H9 (cell line): ENCODE data around the gene KLK1. TPM values are rescaled to one million over a fixed set of nuclear protein-coding genes. Genes with fewer than 3 reads are reported as not detected.

Experiments
- DNase-seq: peaks from one replicate; pipeline ENCODE4 v3.0.0-alpha.2; 2017
- H2AFZ ChIP-seq: one replicate; pipeline ENCODE4 v1.6.1; 2013; ENCODE audit warnings: mild to moderate bottlenecking, low read length, control low read depth, moderate library complexity
- H2AK5ac ChIP-seq: 2 replicates; pipeline ENCODE4 v1.6.1; 2013; ENCODE audit warnings: low read length, control low read depth, mixed read lengths; ENCODE audit not compliant: insufficient read length
- H2BK120ac ChIP-seq: one replicate; pipeline ENCODE4 v1.6.1; 2013; ENCODE audit warnings: low read depth, mild to moderate bottlenecking, low read length, control low read depth, inconsistent platforms; ENCODE audit not compliant: poor library complexity, severe bottlenecking
- H2BK12ac ChIP-seq: 2 replicates; pipeline ENCODE4 v1.6.1; 2013; ENCODE audit warnings: low read length, control low read depth, mixed read lengths, low read depth; ENCODE audit not compliant: insufficient read length
- H2BK15ac ChIP-seq: 2 replicates; pipeline ENCODE4 v1.6.1; 2013; ENCODE audit warnings: low read depth, low read length, control low read depth
- H2BK20ac ChIP-seq: one replicate; pipeline ENCODE4 v1.6.1; 2013; ENCODE audit warnings: low read depth, mild to moderate bottlenecking, low read length, control low read depth, inconsistent platforms; ENCODE audit not compliant: poor library complexity, severe bottlenecking
- H2BK5ac ChIP-seq: 2 replicates; pipeline ENCODE4 v1.6.1; 2013; ENCODE audit warnings: low read length, control low read depth, mixed read lengths; ENCODE audit not compliant: insufficient read length
- H3K14ac ChIP-seq: 2 replicates; pipeline ENCODE4 v1.6.1; 2013; ENCODE audit warnings: low read length, control low read depth; ENCODE audit not compliant: insufficient read depth
- H3K18ac ChIP-seq: 2 replicates; pipeline ENCODE4 v1.6.1; 2013; ENCODE audit warnings: low read depth, mild to moderate bottlenecking, mixed read lengths, low read length, control low read depth; ENCODE audit not compliant: insufficient read length
- H3K23ac ChIP-seq: 2 replicates; pipeline ENCODE4 v1.6.1; 2013; ENCODE audit warnings: low read length, control low read depth, mixed read lengths, low read depth; ENCODE audit not compliant: insufficient read length
- H3K23me2 ChIP-seq: 2 replicates; pipeline ENCODE4 v1.6.1; 2013; ENCODE audit warnings: low read depth, mild to moderate bottlenecking, mixed read lengths, low read length, control low read depth; ENCODE audit not compliant: insufficient read length, poor library complexity, severe bottlenecking
- H3K27ac ChIP-seq: 2 replicates; pipeline ENCODE4 v1.5.1; 2013; ENCODE audit warnings: low read length, control low read depth, mixed read lengths, low read depth; ENCODE audit not compliant: insufficient read length
- H3K27me3 ChIP-seq: 2 replicates; pipeline ENCODE4 v1.6.1; 2013; ENCODE audit warnings: low read length, control low read depth, inconsistent platforms; ENCODE audit not compliant: insufficient read depth
- H3K4ac ChIP-seq: 2 replicates; pipeline ENCODE4 v1.6.1; 2013; ENCODE audit warnings: low read depth, mild to moderate bottlenecking, control low read depth, inconsistent platforms, low read length, moderate library complexity
- H3K4me1 ChIP-seq: 2 replicates; pipeline ENCODE4 v1.6.1; 2013; ENCODE audit warnings: low read length, control low read depth, inconsistent platforms; ENCODE audit not compliant: insufficient read depth
- H3K4me2 ChIP-seq: 2 replicates; pipeline ENCODE4 v1.6.1; 2013; ENCODE audit warnings: low read length, control low read depth, mixed read lengths; ENCODE audit not compliant: insufficient read length, insufficient read depth
- H3K56ac ChIP-seq: 2 replicates; pipeline ENCODE4 v1.6.1; 2013; ENCODE audit warnings: low read depth, mild to moderate bottlenecking, mixed read lengths, low read length, control low read depth; ENCODE audit not compliant: insufficient read length
- H3K79me1 ChIP-seq: 2 replicates; pipeline ENCODE4 v1.6.1; 2013; ENCODE audit warnings: low read depth, mild to moderate bottlenecking, moderate library complexity, low read length, control low read depth, inconsistent platforms; ENCODE audit not compliant: insufficient read depth, poor library complexity, severe bottlenecking
- H3K79me2 ChIP-seq: 2 replicates; pipeline ENCODE4 v1.6.1; 2013; ENCODE audit warnings: low read length, control low read depth, inconsistent platforms; ENCODE audit not compliant: insufficient read depth
- H3K9ac ChIP-seq: 2 replicates; pipeline ENCODE4 v1.6.1; 2013; ENCODE audit warnings: low read length, control low read depth, mixed read lengths; ENCODE audit not compliant: insufficient read length; ENCODE audit errors: extremely low read depth
- H3K9me3 ChIP-seq: one replicate; pipeline ENCODE4 v1.6.1; 2013; ENCODE audit warnings: low read depth, low read length, inconsistent platforms; ENCODE audit not compliant: control insufficient read depth
- H3T11ph ChIP-seq: one replicate; pipeline ENCODE4 v1.6.1; 2013; ENCODE audit warnings: mild to moderate bottlenecking, low read length, control low read depth, inconsistent platforms
- H4K20me1 ChIP-seq: one replicate; pipeline ENCODE4 v1.6.1; 2013; ENCODE audit not compliant: control insufficient read depth, insufficient read length, insufficient read depth
- H4K5ac ChIP-seq: 2 replicates; pipeline ENCODE4 v1.6.1; 2013; ENCODE audit warnings: low read depth, mild to moderate bottlenecking, mixed read lengths, low read length, control low read depth; ENCODE audit not compliant: insufficient read length
- H4K8ac ChIP-seq: replicated peaks from 2 replicates; pipeline ENCODE4 v1.6.1; 2013; ENCODE audit warnings: low read length, control low read depth, mixed read lengths, low read depth; ENCODE audit not compliant: insufficient read length
- H4K91ac ChIP-seq: 2 replicates; pipeline ENCODE4 v1.6.1; 2013; ENCODE audit warnings: low read depth, mild to moderate bottlenecking, moderate library complexity, mixed read lengths, low read length, control low read depth; ENCODE audit not compliant: insufficient read length
- H3K27ac Mint-ChIP-seq, 3 experiments: 2 replicates in 2 of 3; 3 replicates in 1 of 3; pipeline ENCODE4 v1.8.0; 2020 to 2021; ENCODE audit warnings: mixed read lengths in 3 of 3, mild to moderate bottlenecking in 1 of 3, moderate library complexity in 1 of 3
- H3K27me3 Mint-ChIP-seq: 2 replicates; pipeline ENCODE4 v1.8.0; 2021; ENCODE audit warnings: low read depth, mild to moderate bottlenecking, moderate library complexity, mixed read lengths
- H3K36me3 Mint-ChIP-seq, 3 experiments: 2 replicates in 2 of 3; 3 replicates in 1 of 3; pipeline ENCODE4 v1.8.0; 2020 to 2021; ENCODE audit warnings: low read depth in 3 of 3, mixed read lengths in 3 of 3; ENCODE audit not compliant: insufficient read depth in 1 of 3
- H3K4me1 Mint-ChIP-seq, 2 experiments: 2 replicates each; pipeline ENCODE4 v1.8.0; 2020; ENCODE audit warnings: mixed read lengths in 2 of 2
- H3K4me3 Mint-ChIP-seq, 2 experiments: 2 replicates in 1 of 2; 3 replicates in 1 of 2; pipeline ENCODE4 v1.8.0; 2020 to 2021; ENCODE audit warnings: mild to moderate bottlenecking in 2 of 2, mixed read lengths in 2 of 2, moderate library complexity in 1 of 2
- H3K9me3 Mint-ChIP-seq, 2 experiments: 2 replicates in 1 of 2; 3 replicates in 1 of 2; pipeline ENCODE4 v1.8.0; 2020; ENCODE audit warnings: mild to moderate bottlenecking in 2 of 2, mixed read lengths in 2 of 2, moderate library complexity in 1 of 2
- CTCF ChIP-seq: fragments of 200-600 bp; sonication (generic); conservative IDR thresholded peaks from 3 replicates; pipeline ENCODE4 v1.8.0; 2021; ENCODE audit warnings: antibody characterized with exemption, mild to moderate bottlenecking
- WGBS: extraction: QIAGEN DNeasy Blood & Tissue Kit; methylation state at CpG from one replicate; pipeline ENCODE4 v1.1.7; 2013; ENCODE audit warnings: missing lambda C conversion rate, low lambda C conversion rate, mixed read lengths; ENCODE audit not compliant: insufficient read length; ENCODE audit errors: extremely low coverage; 5-methylcytosine and 5-hydroxymethylcytosine counted together
- total RNA-seq: library from RNA; stranded (reverse); gene quantifications from 2 replicates; pipeline ENCODE4 v1.2.1, GENCODE V29; 2021

KLK1 gene
- total RNA-seq, 1 experiment from 2014 or later: 2.3 TPM

GRCh38 chr19:50777261-50777660 lies 46.3 kb downstream of the KLK1 start:
- Histone ChIP-seq H3K23ac (no peak overlapping the region), H2BK15ac (no peak overlapping the region), H3K79me1 (no peaks in the 10 kb centered on the region), H2AFZ (no peak overlapping the region), H3K56ac (no peak overlapping the region), H3K9ac (no peak overlapping the region), H3T11ph (no peak overlapping the region), H2AK5ac (no peak overlapping the region), H3K4ac (no peak overlapping the region), H4K91ac (no peak overlapping the region), H3K27me3 (peaks cover 17% of the 10 kb centered on the region; the same call in 1 of the 2 replicates), H2BK5ac (no peak overlapping the region), H4K20me1 (no peaks in the 10 kb centered on the region), H3K27ac (no peak overlapping the region), H4K5ac (no peak overlapping the region), H3K79me2 (no peaks in the 10 kb centered on the region), H3K14ac (no peak overlapping the region), H3K23me2 (no peaks in the 10 kb centered on the region), H3K4me1 (peaks cover 2% of the 10 kb centered on the region; the same call in 1 of the 2 replicates), H2BK12ac (no peak overlapping the region), H2BK120ac (no peak overlapping the region), H3K9me3 (no peaks in the 10 kb centered on the region), H2BK20ac (no peak overlapping the region), H4K8ac (no peak overlapping the region), H3K4me2 (peak overlapping the region; percentile 58), H3K18ac (no peak overlapping the region)
- no CpG with 5 or more reads among the region's 4 CpGs for whole genome bisulfite sequencing
- no peak for TF ChIP-seq CTCF
- H3K27me3 Mint-ChIP-seq: peaks cover 100% of the 10 kb centered on the region
- no peak for DNase-seq
- no peak overlapping the region for H3K27ac Mint-ChIP-seq
- H3K4me1 Mint-ChIP-seq: peaks cover 14 to 23% of the 10 kb centered on the region in 2 experiments
- H3K4me3 Mint-ChIP-seq: peak overlapping the region in 1 of 2 experiments; percentile 72; a peak in 3 of 5 replicates
- peaks cover 2 to 13% of the 10 kb centered on the region in 2 experiments; a peak in 4 of 5 replicates for H3K9me3 Mint-ChIP-seq
- no peaks in the 10 kb centered on the region for H3K36me3 Mint-ChIP-seq
